HG02885 (cell line): Measurements from ENCODE around the gene GFI1B.

ENCODE experiments used
- ATAC-seq: cut with Tn5 transposase; IDR thresholded peaks from one replicate; pipeline ENCODE4 v1.9.1; 2021; ENCODE audit warnings: mild to moderate bottlenecking; ENCODE audit not compliant: unreplicated experiment, poor library complexity

GFI1B gene

GRCh38 chr9:132978451-132979131, at the start of gene GFI1B:
GFI1B (plus strand) TSS chr9:132978694; CDS start chr9:132986679, 7,985 bp downstream.
- no peak for ATAC-seq

- no peak for ATAC-seq
Measured at GRCh38 chr9:132931178-132931735, 47.2 kb upstream of the GFI1B start.

GRCh38 chr9:132935026-132935425, 43.5 kb upstream of the GFI1B start:
- ATAC-seq = no peak

- ATAC-seq = no peak
Measured at GRCh38 chr9:132937463-132937901, 41.0 kb upstream of the GFI1B start.

GRCh38 chr9:132939169-132939568, 39.3 kb upstream of the GFI1B start:
- no peak for ATAC-seq

- no peak for ATAC-seq
Measured at GRCh38 chr9:132942541-132943182, 35.8 kb upstream of the GFI1B start.

GRCh38 chr9:132943651-132944293, 34.7 kb upstream of the GFI1B start:
- peak; percentile 4 for ATAC-seq

- peak; percentile 74 for ATAC-seq
Measured at GRCh38 chr9:132944294-132945185, 34.0 kb upstream of the GFI1B start, which contains the start of gene TSC1. TSC1 (minus strand) TSS chr9:132944616; CDS start chr9:132928872, 15,744 bp downstream.

GRCh38 chr9:132945186-132946130, 33.0 kb upstream of the GFI1B start:
- ATAC-seq = no peak

- no peak for ATAC-seq
Measured at GRCh38 chr9:132946211-132946610, 32.3 kb upstream of the GFI1B start.

GRCh38 chr9:132946631-132947295, 31.7 kb upstream of the GFI1B start:
- ATAC-seq = no peak

GRCh38 chr9:132947756-132948155, 30.7 kb upstream of the GFI1B start:
- ATAC-seq = no peak

- ATAC-seq = no peak
Measured at GRCh38 chr9:132948482-132949050, 29.9 kb upstream of the GFI1B start.

GRCh38 chr9:132949709-132950108, 28.8 kb upstream of the GFI1B start:
- ATAC-seq = no peak

GRCh38 chr9:132955123-132955522, 23.4 kb upstream of the GFI1B start:
- no peak for ATAC-seq

GRCh38 chr9:132955768-132956167, 22.7 kb upstream of the GFI1B start:
- ATAC-seq = no peak

- no peak for ATAC-seq
Measured at GRCh38 chr9:132957805-132958204, 20.7 kb upstream of the GFI1B start.

- no peak for ATAC-seq
Measured at GRCh38 chr9:132961002-132961401, 17.5 kb upstream of the GFI1B start.
